ENCODE results near the gene DYNLL2.

The DYNLL2 gene

GRCh38 chr17:58086953-58087352 lies 3.7 kb downstream of the DYNLL2 start:
- ATAC-seq (ENCODE audit: low read depth): no peak
- H3K9me3 ChIP-seq (ENCODE audit: severe bottlenecking): no peaks in the 10 kb centered on the region
- no peak for DNase-seq (ENCODE audit: low spot score)
- peaks cover 69% of the 10 kb centered on the region for H3K36me3 ChIP-seq (ENCODE audit: low read depth)
- no peaks in the 10 kb centered on the region for H3K27me3 ChIP-seq (ENCODE audit: insufficient read depth, poor library complexity, severe bottlenecking)
- no peak overlapping the region for H3K4me3 ChIP-seq (ENCODE audit: severe bottlenecking)
- no peak overlapping the region for H3K27ac ChIP-seq (ENCODE audit: poor library complexity, severe bottlenecking)
- H3K4me1 ChIP-seq (ENCODE audit: insufficient read depth, poor library complexity, severe bottlenecking): peaks cover 14% of the 10 kb centered on the region
- no peak for TF ChIP-seq CTCF (IDR thresholded peaks at IDR 0.05; ENCODE audit: poor library complexity, severe bottlenecking)

- H3K9me3 ChIP-seq (ENCODE audit: severe bottlenecking): no peaks in the 10 kb centered on the region
- H3K4me3 ChIP-seq (ENCODE audit: severe bottlenecking): no peak overlapping the region
- TF ChIP-seq CTCF (IDR thresholded peaks at IDR 0.05; ENCODE audit: poor library complexity, severe bottlenecking): no peak
- no peaks in the 10 kb centered on the region for H3K27me3 ChIP-seq (ENCODE audit: insufficient read depth, poor library complexity, severe bottlenecking)
- H3K36me3 ChIP-seq (ENCODE audit: low read depth): peaks cover 85% of the 10 kb centered on the region
- H3K4me1 ChIP-seq (ENCODE audit: insufficient read depth, poor library complexity, severe bottlenecking): peaks cover 25% of the 10 kb centered on the region
- no peak overlapping the region for H3K27ac ChIP-seq (ENCODE audit: poor library complexity, severe bottlenecking)
- DNase-seq (ENCODE audit: low spot score): no peak
- ATAC-seq (ENCODE audit: low read depth): no peak
Observed at GRCh38 chr17:58088624-58089023, 5.4 kb downstream of the DYNLL2 start.

- no peak overlapping the region for H3K4me3 ChIP-seq (ENCODE audit: severe bottlenecking)
- ATAC-seq (ENCODE audit: low read depth) (no peak), DNase-seq (ENCODE audit: low spot score) (no peak)
- H3K27me3 ChIP-seq (ENCODE audit: insufficient read depth, poor library complexity, severe bottlenecking): no peaks in the 10 kb centered on the region
- no peak for TF ChIP-seq CTCF (IDR thresholded peaks at IDR 0.05; ENCODE audit: poor library complexity, severe bottlenecking)
- H3K27ac ChIP-seq (ENCODE audit: poor library complexity, severe bottlenecking): no peak overlapping the region
- H3K9me3 ChIP-seq (ENCODE audit: severe bottlenecking): no peaks in the 10 kb centered on the region
- H3K36me3 ChIP-seq (ENCODE audit: low read depth): peaks cover 90% of the 10 kb centered on the region
- peaks cover 25% of the 10 kb centered on the region for H3K4me1 ChIP-seq (ENCODE audit: insufficient read depth, poor library complexity, severe bottlenecking)
Observed at GRCh38 chr17:58089111-58089510, 5.9 kb downstream of the DYNLL2 start.

GRCh38 chr17:58091024-58091567 lies 7.9 kb downstream of the DYNLL2 start:
- peaks cover 14% of the 10 kb centered on the region for H3K4me1 ChIP-seq (ENCODE audit: insufficient read depth, poor library complexity, severe bottlenecking)
- no peak overlapping the region for H3K4me3 ChIP-seq (ENCODE audit: severe bottlenecking)
- ATAC-seq (ENCODE audit: low read depth) (no peak), DNase-seq (ENCODE audit: low spot score) (no peak)
- H3K36me3 ChIP-seq (ENCODE audit: low read depth): peaks cover 78% of the 10 kb centered on the region
- no peaks in the 10 kb centered on the region for H3K9me3 ChIP-seq (ENCODE audit: severe bottlenecking)
- TF ChIP-seq CTCF (IDR thresholded peaks at IDR 0.05; ENCODE audit: poor library complexity, severe bottlenecking): no peak
- H3K27ac ChIP-seq (ENCODE audit: poor library complexity, severe bottlenecking): no peak overlapping the region
- no peaks in the 10 kb centered on the region for H3K27me3 ChIP-seq (ENCODE audit: insufficient read depth, poor library complexity, severe bottlenecking)

GRCh38 chr17:58092101-58092796 lies 9.0 kb downstream of the DYNLL2 start:
- DNase-seq (ENCODE audit: low spot score) (no peak), ATAC-seq (ENCODE audit: low read depth) (no peak; the same call in 2 of the 3 replicates)
- H3K4me3 ChIP-seq (ENCODE audit: severe bottlenecking): no peak overlapping the region
- H3K9me3 ChIP-seq (ENCODE audit: severe bottlenecking): no peaks in the 10 kb centered on the region
- H3K27me3 ChIP-seq (ENCODE audit: insufficient read depth, poor library complexity, severe bottlenecking): no peaks in the 10 kb centered on the region
- H3K4me1 ChIP-seq (ENCODE audit: insufficient read depth, poor library complexity, severe bottlenecking): peaks cover 14% of the 10 kb centered on the region
- TF ChIP-seq CTCF (IDR thresholded peaks at IDR 0.05; ENCODE audit: poor library complexity, severe bottlenecking): no peak
- peaks cover 66% of the 10 kb centered on the region for H3K36me3 ChIP-seq (ENCODE audit: low read depth)
- no peak overlapping the region for H3K27ac ChIP-seq (ENCODE audit: poor library complexity, severe bottlenecking)
